ENCODE data around the gene MIOX.

The MIOX gene

GRCh38 chr22:50486561-50487289, at the start of gene MIOX:
Gene MIOX (plus strand): TSS chr22:50486859. CDS start chr22:50486898, 39 bp downstream.
- no peak for DNase-seq

DNA sequence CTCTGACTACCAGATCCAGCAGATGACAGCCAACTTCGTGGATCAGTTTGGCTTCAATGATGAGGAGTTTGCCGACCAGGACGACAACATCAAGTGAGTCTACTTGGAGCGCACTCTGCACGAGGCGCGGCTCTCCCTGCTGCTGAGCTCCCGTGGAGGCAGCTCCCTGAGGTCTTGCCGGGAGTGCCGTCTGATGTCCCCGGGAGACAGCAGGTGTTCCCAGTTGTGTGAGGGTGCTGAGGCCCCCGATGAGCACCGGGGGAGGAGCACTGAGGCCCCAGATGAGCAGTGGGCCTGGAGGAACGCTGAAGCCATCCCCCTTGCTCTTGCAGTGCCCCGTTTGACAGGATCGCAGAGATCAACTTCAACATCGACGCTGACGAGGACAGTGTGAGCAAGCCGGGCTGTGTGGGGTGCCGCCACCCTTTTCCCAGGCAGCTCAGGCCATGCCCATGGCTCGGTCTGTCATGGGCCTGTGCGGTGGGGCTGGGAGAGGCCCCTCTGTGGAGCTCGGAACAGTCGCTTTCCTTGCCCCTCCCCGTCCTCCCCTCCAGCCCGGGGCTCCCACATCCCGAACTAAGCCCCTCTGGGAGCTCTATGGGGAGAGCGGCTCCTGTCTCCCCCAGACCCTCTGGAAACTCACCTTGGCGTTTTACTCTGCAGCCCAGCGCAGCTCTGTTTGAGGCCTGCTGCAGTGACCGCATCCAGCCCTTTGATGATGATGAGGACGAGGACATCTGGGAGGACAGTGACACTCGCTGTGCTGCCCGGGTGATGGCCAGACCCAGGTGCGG, 49.0 kb upstream of the MIOX start:
- DNase-seq, result no peak

GRCh38 chr22:50438305-50439275, 48.1 kb upstream of the MIOX start:
- DNase-seq, result no peak

DNA sequence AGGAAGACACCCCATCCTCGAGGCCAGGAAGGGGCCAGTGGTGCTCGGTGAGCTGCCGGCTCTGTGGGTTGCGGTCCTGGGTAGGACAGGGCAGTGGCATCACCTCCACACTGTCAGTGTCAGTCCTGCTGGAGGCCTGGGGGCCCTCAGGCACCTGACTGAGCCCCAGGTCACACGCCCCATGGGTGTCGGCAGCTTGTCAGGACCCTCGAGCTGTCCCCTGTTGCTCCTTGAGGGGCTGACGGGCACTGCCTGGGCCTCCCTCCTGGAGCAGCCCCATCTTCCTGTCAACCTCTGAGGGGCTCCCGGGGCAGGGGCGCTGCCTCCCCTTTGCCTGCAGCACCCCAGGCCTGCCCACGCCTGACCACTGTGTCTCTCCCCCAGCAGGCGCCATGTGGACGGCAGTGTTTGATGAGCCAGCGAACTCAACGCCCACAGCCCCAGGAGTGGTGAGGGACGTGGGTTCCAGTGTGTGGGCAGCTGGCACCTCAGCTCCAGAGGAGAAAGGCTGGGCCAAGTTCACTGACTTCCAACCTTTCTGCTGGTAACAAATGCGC, 47.3 kb upstream of the MIOX start:
- no peak for DNase-seq

DNA sequence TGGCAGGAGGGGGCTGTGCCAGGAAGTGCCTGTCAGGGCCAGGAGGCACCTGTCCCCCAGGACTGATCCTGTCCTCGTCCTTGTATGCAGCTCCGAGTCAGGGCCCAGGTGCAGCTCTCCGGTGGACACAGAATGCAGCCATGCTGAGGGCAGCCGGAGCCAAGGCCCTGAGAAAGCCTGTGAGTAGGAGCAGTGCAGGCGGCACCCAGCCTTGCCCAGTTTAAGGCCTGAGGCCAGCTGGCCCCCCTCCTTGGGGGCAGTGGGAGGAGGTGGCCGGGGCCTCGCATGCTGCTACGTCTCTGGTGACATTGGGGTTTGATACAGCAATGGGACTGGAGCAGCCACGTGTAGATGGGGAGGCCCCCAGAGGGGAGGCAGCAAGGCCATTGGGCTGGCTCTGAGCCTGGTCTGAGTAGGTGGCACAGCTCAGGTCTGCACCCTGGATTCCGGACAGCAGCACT, 46.8 kb upstream of the MIOX start:
- no peak for DNase-seq

DNA sequence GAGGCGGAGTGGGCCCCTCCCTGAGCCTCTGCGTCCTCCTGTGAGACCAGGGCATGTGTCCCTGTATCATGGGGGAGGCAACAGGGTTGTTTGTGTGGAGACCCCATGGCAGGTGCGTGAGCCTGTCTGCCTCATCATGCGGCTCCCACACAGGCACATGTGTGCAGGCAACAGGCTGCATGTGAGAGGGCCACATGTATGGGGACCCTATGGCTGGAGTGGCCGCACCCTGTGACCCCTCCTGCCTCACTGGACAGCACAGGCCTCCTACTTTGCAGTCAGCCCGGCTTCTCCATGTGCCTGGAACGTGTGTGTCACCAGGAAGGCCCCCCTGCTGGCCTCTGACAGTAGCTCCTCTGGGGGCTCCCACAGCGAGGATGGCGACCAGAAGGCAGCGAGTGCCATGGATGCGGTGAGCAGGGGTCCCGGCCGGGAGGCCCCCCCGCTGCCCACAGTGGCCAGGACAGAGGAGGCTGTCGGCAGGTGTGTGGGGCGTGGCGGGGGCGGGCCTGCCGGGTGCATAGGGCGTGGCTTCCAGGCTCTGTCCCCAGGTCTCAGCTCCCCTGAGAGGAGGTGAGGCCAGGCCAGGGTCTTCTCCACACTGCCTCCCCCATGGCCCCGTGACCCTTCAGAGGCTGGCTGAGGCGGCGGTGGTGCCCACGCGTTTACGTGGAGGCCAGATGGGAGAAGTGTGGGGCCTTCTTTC, 46.0 kb upstream of the MIOX start:
- no peak for DNase-seq

DNA sequence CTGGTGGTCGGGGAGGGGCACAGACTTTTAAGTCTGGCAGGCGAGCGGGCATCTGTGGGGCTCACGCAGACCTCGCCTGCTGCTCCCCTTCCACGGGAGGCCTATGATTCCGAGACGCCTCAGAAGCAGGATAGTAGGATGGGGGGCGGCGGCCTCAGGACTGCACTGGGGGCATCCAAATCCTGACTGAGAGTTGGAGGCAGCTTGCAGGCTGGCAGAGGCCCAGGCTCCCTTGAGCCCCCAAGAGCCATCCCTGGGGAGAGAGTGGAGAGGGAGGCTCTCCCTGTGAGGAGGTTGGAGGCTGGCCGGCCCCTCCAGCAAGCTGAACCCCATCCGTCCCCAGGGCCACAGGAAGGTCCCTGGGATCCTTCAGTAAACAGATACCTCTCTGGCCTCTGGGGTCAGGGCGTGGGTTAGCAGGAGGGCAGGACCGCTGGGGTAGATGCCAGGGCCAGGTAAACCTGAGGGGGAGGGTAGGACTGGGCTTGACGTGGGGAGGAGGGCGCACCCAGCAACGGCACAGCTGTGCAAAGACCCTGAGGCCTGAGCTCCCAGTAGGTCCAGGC, 45.1 kb upstream of the MIOX start:
- no peak for DNase-seq

GRCh38 chr22:50443197-50443596, 43.5 kb upstream of the MIOX start:
- DNase-seq, result no peak

DNA sequence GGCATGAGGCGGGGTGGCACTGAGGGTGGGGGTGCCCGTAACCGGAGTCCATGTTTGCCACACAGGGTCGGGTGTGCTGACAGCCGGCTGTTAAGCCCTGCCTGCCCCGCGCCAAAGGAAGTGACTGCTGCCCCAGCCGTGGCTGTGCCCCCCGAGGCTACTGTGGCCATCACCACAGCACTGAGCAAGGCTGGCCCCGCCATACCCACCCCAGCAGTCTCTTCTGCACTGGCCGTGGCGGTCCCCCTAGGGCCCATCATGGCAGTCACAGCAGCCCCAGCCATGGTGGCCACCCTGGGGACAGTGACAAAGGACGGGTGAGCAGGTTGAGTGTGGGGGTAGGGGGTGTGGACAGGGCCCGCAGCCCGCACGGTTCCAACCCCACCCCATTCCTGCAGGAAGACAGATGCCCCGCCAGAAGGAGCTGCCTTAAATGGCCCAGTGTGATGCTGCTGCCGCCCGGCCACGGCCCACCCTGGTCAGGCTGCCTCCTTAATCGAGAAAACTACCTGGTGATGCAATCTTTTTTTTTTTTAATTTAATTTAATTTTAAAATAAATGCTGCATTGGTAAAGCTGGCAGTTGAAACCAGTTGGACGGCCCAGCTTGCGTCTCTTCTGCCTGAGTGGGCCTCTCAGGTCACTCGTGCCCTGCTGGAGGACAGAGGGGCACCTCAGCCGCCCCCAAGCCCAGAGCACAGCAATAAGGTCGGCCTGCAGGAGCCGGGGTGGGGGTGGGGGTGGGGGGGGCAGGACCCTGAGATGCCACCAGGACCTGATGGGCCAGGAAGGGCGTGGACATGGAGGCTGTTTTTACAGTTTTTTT, 42.6 kb upstream of the MIOX start:
- DNase-seq, result no peak

DNA sequence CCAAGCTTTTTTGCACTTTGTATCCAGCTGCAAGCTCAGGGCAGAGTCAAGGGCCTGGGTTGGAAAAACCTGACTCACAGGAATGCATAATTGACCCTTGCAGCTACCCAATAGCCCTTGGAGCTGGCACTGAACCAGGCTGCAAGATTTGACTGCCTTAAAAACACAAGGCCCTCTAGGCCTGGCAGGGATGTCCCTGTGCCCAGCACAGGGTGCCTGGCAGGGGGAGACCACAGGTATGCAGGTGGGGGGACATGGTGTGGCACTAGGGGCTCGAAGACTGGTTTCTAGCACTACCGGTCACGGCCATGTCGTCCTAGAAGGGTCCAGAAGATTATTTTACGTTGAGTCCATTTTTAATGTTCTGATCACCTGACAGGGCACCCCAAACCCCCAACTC, 42.0 kb upstream of the MIOX start:
- no peak for DNase-seq

- DNase-seq, result no peak
Observed at GRCh38 chr22:50445071-50445879, 41.4 kb upstream of the MIOX start.

GRCh38 chr22:50445880-50446707, 40.6 kb upstream of the MIOX start:
- DNase-seq, result no peak

DNA sequence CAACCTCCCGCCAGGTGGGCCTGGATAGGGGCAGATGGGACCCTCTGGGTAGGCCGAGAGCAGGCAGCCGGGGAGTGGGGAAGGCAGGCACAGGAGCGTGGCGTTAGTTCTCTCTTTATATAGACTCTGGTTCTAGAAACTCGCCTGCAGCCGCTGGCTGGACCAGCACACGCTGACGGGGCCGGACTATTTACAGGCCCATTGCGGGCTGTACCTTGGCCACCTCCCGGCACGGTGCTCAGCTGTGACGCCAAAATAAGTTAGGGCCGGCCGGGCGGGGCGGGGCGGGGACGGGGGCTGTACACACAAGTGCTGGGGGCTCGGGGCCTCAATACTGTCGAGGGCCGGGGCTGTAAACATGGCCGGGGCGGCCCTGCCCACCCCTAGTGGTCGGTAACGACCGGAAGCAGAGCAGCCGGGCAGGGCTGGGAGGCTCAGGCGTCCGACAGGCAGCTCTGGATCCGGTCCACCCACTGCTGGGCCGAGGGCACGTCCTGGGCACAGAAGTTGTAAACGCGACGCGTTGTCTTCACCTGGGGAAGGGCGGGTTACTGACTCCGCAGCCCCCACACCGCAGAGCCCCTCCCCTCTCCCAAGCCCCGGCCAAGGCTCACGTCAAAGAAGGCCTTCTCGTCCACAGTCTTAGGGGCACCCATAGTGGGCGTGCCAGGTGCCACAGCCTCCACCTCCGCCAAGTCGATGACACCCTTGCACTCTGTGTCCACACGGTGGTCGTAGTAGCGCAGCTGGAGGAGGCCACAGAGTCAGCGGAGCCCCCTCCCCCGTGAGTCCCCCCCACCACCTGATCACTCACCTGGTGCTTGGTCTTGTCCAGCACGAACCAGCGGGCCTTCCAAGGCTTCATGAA, 39.7 kb upstream of the MIOX start:
- DNase-seq, result no peak

DNA sequence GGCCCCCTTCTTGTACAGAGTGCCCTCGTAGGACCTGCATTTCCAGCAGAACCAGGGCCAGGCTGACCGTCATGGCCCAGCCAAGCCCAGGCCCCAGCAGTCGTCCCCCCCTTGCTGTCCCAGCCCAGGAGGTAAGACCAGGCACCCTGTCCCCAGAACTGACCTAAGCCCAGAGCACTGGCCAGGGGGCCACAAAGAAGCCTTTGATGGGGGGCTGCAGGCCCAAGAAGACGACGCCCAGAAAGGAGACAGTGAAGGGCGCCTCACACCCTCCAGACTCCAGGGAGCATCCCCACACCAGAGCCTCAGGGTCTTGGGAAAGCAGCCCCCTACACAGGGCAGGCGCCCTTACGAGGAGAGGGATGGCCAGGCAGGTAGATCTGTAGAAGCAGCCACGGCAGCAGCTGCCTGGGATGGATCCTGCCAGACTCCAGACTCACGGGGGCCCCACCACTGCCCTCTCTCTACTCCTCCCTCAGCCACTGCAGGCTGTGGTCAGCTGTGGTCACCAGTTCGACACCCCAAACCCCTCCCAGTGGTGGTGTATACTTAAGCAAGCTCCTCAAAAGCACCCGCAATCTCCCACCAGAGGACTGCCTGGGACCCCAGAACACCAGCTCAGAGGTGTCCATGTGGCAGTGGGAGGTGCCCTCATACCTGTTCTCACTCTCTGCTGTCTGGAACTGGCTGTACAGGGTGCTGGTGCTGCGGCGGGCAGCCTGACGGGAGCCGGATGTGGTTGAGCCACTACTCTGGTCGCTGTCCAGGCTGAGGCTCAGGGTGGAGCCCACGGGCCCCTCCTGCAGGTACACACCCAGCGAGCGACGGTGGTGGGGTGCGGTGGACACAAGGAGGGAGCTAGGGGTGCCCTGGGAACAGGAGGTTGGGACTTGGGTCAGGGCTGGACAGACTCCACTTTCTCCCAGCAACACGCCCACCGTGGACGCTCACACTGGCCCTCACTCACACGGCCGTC, 38.8 kb upstream of the MIOX start:
- DNase-seq, result no peak

GRCh38 chr22:50452649-50453048, 34.0 kb upstream of the MIOX start:
- peak; percentile 45 for DNase-seq

DNA sequence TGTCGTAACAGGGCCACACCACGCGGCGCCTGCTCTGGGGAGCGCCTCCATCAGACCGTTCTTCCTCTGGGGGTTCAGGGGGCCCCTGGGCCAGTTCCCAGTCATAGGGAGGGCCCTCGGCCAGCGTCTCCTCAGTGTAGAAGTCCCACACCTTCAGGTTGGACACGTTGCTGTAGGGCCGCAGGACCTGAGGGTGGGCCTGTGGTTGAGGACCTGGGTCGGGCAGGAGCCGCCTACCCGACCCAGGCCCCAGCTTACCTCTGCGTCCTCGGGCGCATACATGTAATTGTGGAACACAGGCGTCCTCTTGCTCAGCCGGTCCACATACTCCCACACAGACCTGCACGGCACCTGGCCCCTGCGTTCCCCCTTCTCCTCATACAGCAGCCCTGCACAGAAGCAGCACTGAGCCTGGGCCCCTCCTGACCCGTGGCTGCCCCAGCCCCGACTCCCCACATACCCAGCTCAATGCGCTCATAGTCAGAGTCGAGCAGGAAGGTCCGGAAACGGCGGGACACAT, 32.0 kb upstream of the MIOX start:
- no peak for DNase-seq
